GM12878 (cell line): ENCODE results near the gene LLCFC1. TPM values are rescaled to one million over a fixed set of nuclear protein-coding genes. Genes with fewer than 3 reads are reported as not detected.

ENCODE experiments used
- ATAC-seq: fragments of 200-7000 bp; cut with Tn5 transposase; 3 replicates; pipeline ENCODE4 v1.9.1; 2020; ENCODE audit warnings: mild to moderate bottlenecking, moderate library complexity
- BruUV-seq: library from RNA; stranded (reverse); fragments of 400-500 nt; replicated peaks from 2 replicates; lab custom pipeline; 2021; lab: Mats Ljungman, UMichigan
- CTCF ChIA-PET: fragments of 300-600 bp; sonication (Branson Sonifier 250); formaldehyde crosslinking; extraction: SDS; loops from one replicate; lab custom pipeline; 2021; ENCODE audit warnings: inconsistent platforms; lab: Yijun Ruan, JAX
- POLR2A ChIA-PET: fragments of 350-600 bp; formaldehyde crosslinking; extraction: SDS; loops from one replicate; lab custom pipeline; 2021; ENCODE audit warnings: inconsistent platforms; lab: Charles Lee
- RAD21 ChIA-PET: fragments of 300-600 bp; sonication (Branson Sonifier 250); formaldehyde crosslinking; loops from one replicate; lab custom pipeline; 2023; ENCODE audit warnings: antibody characterized with exemption; ENCODE audit not compliant: unreplicated experiment; lab: Charles Lee
- SMC1A ChIA-PET: fragments of 300-600 bp; sonication (Branson Sonifier 250); formaldehyde crosslinking; loops from one replicate; lab custom pipeline; 2023; ENCODE audit not compliant: unreplicated experiment, uncharacterized antibody; lab: Charles Lee
- DNase-seq: peaks from one replicate; pipeline ENCODE4 v3.0.0-alpha.2; 2011; ENCODE audit warnings: low read depth, low spot score
- FAIRE-seq: peaks from 3 replicates; lab custom pipeline; 2011; peaks lifted over from hg19 to GRCh38; lab: Jason Lieb, UNC
- H2AFZ ChIP-seq: 2 replicates; pipeline ENCODE4 v1.6.0; 2011; ENCODE audit warnings: low read depth, low read length, control low read depth; ENCODE audit not compliant: control insufficient read depth
- H3K27ac ChIP-seq: 2 replicates; pipeline ENCODE4 v1.5.1; 2011; ENCODE audit warnings: control low read depth; ENCODE audit not compliant: control insufficient read depth, insufficient read depth
- H3K27me3 ChIP-seq, 2 experiments: replicated peaks in 1 of 2; 2 replicates each; pipeline versions ENCODE4 v1.6.0 to v1.6.1; 2011; ENCODE audit warnings: low read length in 1 of 2; ENCODE audit not compliant: control insufficient read depth in 2 of 2, insufficient read depth in 2 of 2
- H3K36me3 ChIP-seq, 2 experiments: 2 replicates each; pipeline ENCODE4 v1.5.1; 2011; ENCODE audit warnings: low read length in 1 of 2; ENCODE audit not compliant: control insufficient read depth in 2 of 2, insufficient read depth in 2 of 2
- H3K4me1 ChIP-seq: 2 replicates; pipeline ENCODE4 v1.6.1; 2011; ENCODE audit warnings: mild to moderate bottlenecking, low read length, moderate library complexity, mixed read lengths; ENCODE audit not compliant: control insufficient read depth, insufficient read depth
- H3K4me2 ChIP-seq: 2 replicates; pipeline ENCODE4 v1.6.0; 2011; ENCODE audit warnings: control low read depth; ENCODE audit not compliant: control insufficient read depth, insufficient read depth
- H3K4me3 ChIP-seq: fragments of 200-600 bp; sonication (generic); 2 replicates; pipeline ENCODE4 v1.5.1; 2016
- H3K79me2 ChIP-seq: 2 replicates; pipeline ENCODE4 v1.6.0; 2011; ENCODE audit warnings: low read length; ENCODE audit not compliant: control insufficient read depth, insufficient read depth
- H3K9ac ChIP-seq: 2 replicates; pipeline ENCODE4 v1.8.0; 2011; ENCODE audit warnings: low read length, control low read depth, mixed read lengths; ENCODE audit not compliant: control insufficient read depth, insufficient read depth
- H3K9me3 ChIP-seq: replicated peaks from 3 replicates; pipeline ENCODE4 v1.5.1; 2011; ENCODE audit warnings: mild to moderate bottlenecking, low read length; ENCODE audit not compliant: control insufficient read depth, insufficient read depth
- H4K20me1 ChIP-seq: 2 replicates; pipeline ENCODE4 v1.6.0; 2011; ENCODE audit not compliant: control insufficient read depth, insufficient read depth
- ATF7 ChIP-seq: fragments of 450-650 bp; IDR thresholded peaks from 2 replicates; pipeline ENCODE4 v1.6.1; 2016; ENCODE audit warnings: low read depth, mild to moderate bottlenecking
- CREM ChIP-seq: IDR thresholded peaks from 2 replicates; pipeline ENCODE4 v1.6.1; 2014; ENCODE audit warnings: antibody characterized with exemption, low read depth
- HCFC1 ChIP-seq: fragments of 150-350 bp; IDR thresholded peaks from 2 replicates; pipeline ENCODE4 v1.6.1; 2014; ENCODE audit warnings: low read length
- MYB ChIP-seq: fragments of 150-350 bp; IDR thresholded peaks from 2 replicates; pipeline ENCODE4 v1.6.1; 2014; ENCODE audit warnings: mild to moderate bottlenecking, low read depth, low read length, borderline replicate concordance
- TCF7 ChIP-seq: IDR thresholded peaks from 2 replicates; pipeline ENCODE4 v1.6.1; 2014; ENCODE audit warnings: antibody characterized with exemption, borderline replicate concordance
- ZNF622 ChIP-seq: fragments of 450-650 bp; IDR thresholded peaks from 2 replicates; pipeline ENCODE4 v1.6.1; 2017; ENCODE audit warnings: mild to moderate bottlenecking, inconsistent platforms
- WGBS: methylation state at CpG from one replicate; pipeline ENCODE4 v1.1.6; 2016; ENCODE audit warnings: low lambda C conversion rate; ENCODE audit not compliant: insufficient replicate concordance, insufficient coverage; ENCODE audit errors: missing lambda C conversion rate; 5-methylcytosine and 5-hydroxymethylcytosine counted together
- in situ Hi-C: fragments of 300-500 bp; cut with MboI; formaldehyde crosslinking; loops from 9 replicates; pipeline ENCODE4 v1.14.3; 2018; ENCODE audit warnings: mixed read lengths
- intact Hi-C: fragments of 100-400 bp; cut with micrococcal nuclease; formaldehyde crosslinking; loops from one replicate; pipeline ENCODE4 v1.14.2; 2022; ENCODE audit not compliant: unreplicated experiment
- polyA plus RNA-seq, 11 experiments: library from polyadenylated mRNA; depleted of rRNA in 4 of 11; unstranded in 6 of 11; stranded (reverse) in 5 of 11; fragments of >200 nt; fragmentation: Nextera tagmentation in 4 of 11; fragmentation: Illumina TruSeq in 1 of 11; extraction: Ambion mirVana in 4 of 11; extraction: Trizol in 1 of 11; gene quantifications; 1 replicate in 1 of 11; 2 replicates in 10 of 11; pipeline versions ENCODE4 v1.2.1 to v1.2.3, GENCODE V29; 2011 to 2016; ENCODE audit warnings: inconsistent platforms in 2 of 11, missing spikeins in 2 of 11, low read depth in 1 of 11
- total RNA-seq, 4 experiments: library from RNA; depleted of rRNA in 3 of 4; stranded (reverse); fragments of >200 nt in 3 of 4; fragmentation: Illumina TruSeq in 1 of 4; extraction: Trizol in 1 of 4; gene quantifications; 2 replicates each; pipeline versions ENCODE4 v1.2.1 to v1.2.3, GENCODE V29; 2013 to 2021
- TF ChIP-seq, protein P1 (sequence below): IDR thresholded peaks from 2 replicates; pipeline ENCODE4 v1.6.1; 2011; ENCODE audit warnings: mild to moderate bottlenecking, low read depth, low read length, moderate library complexity; ENCODE audit not compliant: insufficient replicate concordance
- TF ChIP-seq, protein P2 (sequence below): fragments of 450-650 bp; IDR thresholded peaks from 2 replicates; pipeline ENCODE4 v1.6.1; 2017; ENCODE audit warnings: mild to moderate bottlenecking, moderate library complexity
- TF ChIP-seq, protein P3 (sequence below): fragments of 450-650 bp; IDR thresholded peaks from 2 replicates; pipeline ENCODE4 v1.6.1; 2017; ENCODE audit warnings: mild to moderate bottlenecking, low read depth, inconsistent platforms; ENCODE audit not compliant: poor library complexity, severe bottlenecking
- TF ChIP-seq, protein P4 (sequence below): IDR thresholded peaks from 2 replicates; pipeline ENCODE4 v1.6.1; 2012; ENCODE audit warnings: mild to moderate bottlenecking, low read depth, low read length

The LLCFC1 gene
- total and polyA plus RNA-seq, 10 of the 15 experiments (the other 5 are each of a cell fraction or from before 2014, with no cell fraction given): not detected

DNA sequence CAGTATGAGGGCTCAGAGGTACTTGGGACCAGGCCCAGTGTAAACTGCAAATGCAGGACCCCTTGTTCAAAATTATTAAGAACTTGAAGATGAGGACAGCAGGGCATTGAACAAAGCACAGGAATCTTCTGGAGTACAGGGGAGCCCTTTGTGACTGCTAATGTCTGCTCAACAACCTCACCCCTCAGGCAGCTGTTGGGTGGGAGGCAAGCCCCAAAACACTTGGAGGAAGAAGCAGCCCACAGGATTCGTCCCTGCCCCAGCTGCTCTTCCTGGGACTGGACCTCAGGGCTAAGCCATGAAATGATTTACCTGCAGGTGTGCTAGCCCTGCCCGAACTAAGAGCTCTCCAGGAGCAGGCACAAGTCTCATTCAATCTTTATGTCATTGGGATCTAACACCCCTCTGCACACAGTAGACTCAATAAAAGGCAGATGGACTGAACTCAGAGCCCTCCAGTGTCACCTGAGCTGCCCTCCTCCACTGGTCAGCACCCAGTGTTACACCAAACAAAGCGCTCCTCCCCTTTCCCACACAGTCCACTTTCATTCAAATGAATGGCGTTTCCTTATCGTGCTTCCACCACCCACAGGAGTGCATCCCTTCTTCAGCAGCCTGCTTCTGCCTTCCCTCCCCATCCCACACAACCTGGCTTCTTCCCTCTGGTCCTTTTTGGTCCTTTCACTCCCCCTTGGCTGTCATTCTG is 6.7 kb upstream of the LLCFC1 start:
- DNase-seq (no peak), ATAC-seq (no peak), FAIRE-seq (no peak)
- RAD21 ChIA-PET: no interaction called here
- H3K4me1 ChIP-seq: no peaks in the 10 kb centered on the region
- H3K27me3 ChIP-seq: no peaks in the 10 kb centered on the region; a peak in 2 of 4 replicates
- H3K9me3 ChIP-seq: no peaks in the 10 kb centered on the region; the same call in 2 of the 3 replicates
- CTCF ChIA-PET: no interaction called here
- SMC1A ChIA-PET: no interaction called here
- in situ Hi-C loops: no loop called here
- POLR2A ChIA-PET: no interaction called here
- H3K27ac ChIP-seq: no peak overlapping the region
- intact Hi-C loops: no loop called here
- H2AFZ ChIP-seq: no peak overlapping the region
- no peaks in the 10 kb centered on the region for H3K79me2 ChIP-seq
- H3K4me2 ChIP-seq: no peak overlapping the region
- H3K4me3 ChIP-seq: no peak overlapping the region
- H4K20me1 ChIP-seq: no peaks in the 10 kb centered on the region
- H3K36me3 ChIP-seq: no peaks in the 10 kb centered on the region
- no TSS peak for BruUV-seq
- 18% methylated on average over 5 of the region's 5 CpGs for WGBS
- no peak overlapping the region for H3K9ac ChIP-seq
- no peak for TF ChIP-seq ATF7
- TF ChIP-seq, protein P1, sequence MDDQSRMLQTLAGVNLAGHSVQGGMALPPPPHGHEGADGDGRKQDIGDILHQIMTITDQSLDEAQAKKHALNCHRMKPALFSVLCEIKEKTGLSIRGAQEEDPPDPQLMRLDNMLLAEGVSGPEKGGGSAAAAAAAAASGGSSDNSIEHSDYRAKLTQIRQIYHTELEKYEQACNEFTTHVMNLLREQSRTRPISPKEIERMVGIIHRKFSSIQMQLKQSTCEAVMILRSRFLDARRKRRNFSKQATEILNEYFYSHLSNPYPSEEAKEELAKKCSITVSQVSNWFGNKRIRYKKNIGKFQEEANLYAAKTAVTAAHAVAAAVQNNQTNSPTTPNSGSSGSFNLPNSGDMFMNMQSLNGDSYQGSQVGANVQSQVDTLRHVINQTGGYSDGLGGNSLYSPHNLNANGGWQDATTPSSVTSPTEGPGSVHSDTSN: no peak
- TF ChIP-seq, protein P2, sequence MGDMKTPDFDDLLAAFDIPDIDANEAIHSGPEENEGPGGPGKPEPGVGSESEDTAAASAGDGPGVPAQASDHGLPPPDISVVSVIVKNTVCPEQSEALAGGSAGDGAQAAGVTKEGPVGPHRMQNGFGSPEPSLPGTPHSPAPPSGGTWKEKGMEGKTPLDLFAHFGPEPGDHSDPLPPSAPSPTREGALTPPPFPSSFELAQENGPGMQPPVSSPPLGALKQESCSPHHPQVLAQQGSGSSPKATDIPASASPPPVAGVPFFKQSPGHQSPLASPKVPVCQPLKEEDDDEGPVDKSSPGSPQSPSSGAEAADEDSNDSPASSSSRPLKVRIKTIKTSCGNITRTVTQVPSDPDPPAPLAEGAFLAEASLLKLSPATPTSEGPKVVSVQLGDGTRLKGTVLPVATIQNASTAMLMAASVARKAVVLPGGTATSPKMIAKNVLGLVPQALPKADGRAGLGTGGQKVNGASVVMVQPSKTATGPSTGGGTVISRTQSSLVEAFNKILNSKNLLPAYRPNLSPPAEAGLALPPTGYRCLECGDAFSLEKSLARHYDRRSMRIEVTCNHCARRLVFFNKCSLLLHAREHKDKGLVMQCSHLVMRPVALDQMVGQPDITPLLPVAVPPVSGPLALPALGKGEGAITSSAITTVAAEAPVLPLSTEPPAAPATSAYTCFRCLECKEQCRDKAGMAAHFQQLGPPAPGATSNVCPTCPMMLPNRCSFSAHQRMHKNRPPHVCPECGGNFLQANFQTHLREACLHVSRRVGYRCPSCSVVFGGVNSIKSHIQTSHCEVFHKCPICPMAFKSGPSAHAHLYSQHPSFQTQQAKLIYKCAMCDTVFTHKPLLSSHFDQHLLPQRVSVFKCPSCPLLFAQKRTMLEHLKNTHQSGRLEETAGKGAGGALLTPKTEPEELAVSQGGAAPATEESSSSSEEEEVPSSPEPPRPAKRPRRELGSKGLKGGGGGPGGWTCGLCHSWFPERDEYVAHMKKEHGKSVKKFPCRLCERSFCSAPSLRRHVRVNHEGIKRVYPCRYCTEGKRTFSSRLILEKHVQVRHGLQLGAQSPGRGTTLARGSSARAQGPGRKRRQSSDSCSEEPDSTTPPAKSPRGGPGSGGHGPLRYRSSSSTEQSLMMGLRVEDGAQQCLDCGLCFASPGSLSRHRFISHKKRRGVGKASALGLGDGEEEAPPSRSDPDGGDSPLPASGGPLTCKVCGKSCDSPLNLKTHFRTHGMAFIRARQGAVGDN: no peak
- no peak for TF ChIP-seq CREM
- TF ChIP-seq, protein P3, sequence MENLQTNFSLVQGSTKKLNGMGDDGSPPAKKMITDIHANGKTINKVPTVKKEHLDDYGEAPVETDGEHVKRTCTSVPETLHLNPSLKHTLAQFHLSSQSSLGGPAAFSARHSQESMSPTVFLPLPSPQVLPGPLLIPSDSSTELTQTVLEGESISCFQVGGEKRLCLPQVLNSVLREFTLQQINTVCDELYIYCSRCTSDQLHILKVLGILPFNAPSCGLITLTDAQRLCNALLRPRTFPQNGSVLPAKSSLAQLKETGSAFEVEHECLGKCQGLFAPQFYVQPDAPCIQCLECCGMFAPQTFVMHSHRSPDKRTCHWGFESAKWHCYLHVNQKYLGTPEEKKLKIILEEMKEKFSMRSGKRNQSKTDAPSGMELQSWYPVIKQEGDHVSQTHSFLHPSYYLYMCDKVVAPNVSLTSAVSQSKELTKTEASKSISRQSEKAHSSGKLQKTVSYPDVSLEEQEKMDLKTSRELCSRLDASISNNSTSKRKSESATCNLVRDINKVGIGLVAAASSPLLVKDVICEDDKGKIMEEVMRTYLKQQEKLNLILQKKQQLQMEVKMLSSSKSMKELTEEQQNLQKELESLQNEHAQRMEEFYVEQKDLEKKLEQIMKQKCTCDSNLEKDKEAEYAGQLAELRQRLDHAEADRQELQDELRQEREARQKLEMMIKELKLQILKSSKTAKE: no peak
- TF ChIP-seq HCFC1: no peak
- TF ChIP-seq, protein P4, sequence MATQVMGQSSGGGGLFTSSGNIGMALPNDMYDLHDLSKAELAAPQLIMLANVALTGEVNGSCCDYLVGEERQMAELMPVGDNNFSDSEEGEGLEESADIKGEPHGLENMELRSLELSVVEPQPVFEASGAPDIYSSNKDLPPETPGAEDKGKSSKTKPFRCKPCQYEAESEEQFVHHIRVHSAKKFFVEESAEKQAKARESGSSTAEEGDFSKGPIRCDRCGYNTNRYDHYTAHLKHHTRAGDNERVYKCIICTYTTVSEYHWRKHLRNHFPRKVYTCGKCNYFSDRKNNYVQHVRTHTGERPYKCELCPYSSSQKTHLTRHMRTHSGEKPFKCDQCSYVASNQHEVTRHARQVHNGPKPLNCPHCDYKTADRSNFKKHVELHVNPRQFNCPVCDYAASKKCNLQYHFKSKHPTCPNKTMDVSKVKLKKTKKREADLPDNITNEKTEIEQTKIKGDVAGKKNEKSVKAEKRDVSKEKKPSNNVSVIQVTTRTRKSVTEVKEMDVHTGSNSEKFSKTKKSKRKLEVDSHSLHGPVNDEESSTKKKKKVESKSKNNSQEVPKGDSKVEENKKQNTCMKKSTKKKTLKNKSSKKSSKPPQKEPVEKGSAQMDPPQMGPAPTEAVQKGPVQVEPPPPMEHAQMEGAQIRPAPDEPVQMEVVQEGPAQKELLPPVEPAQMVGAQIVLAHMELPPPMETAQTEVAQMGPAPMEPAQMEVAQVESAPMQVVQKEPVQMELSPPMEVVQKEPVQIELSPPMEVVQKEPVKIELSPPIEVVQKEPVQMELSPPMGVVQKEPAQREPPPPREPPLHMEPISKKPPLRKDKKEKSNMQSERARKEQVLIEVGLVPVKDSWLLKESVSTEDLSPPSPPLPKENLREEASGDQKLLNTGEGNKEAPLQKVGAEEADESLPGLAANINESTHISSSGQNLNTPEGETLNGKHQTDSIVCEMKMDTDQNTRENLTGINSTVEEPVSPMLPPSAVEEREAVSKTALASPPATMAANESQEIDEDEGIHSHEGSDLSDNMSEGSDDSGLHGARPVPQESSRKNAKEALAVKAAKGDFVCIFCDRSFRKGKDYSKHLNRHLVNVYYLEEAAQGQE: no peak
- TF ChIP-seq MYB: no peak
- TF ChIP-seq ZNF622: no peak
- TF ChIP-seq TCF7: no peak
